AG08396 (cell line): Measurements from ENCODE around the gene ISLR.

Experiments used
- DNase-seq: peaks from one replicate; pipeline ENCODE4 v3.0.0; 2012; ENCODE audit warnings: low spot score, mixed read lengths

Gene ISLR

DNA sequence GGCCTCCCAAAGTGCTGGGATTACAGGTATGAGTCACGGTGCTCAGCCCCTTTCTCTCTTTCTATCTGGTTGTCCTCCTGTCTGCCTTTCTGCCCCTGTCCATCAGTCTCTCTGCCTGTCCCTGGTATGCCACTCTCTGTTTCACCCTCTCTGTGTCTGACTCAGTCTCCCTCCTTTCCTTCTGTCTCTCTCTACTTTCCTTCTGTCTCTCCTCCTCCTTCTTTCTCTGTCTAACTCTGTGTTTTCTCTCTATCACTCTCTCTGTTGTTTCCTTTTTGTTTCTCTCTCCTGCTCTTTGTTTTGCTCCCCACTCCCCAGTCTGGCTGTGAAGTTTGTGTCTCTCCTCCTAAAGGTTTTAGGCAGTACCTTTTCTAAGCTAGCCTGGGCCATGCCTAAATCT lies 38.1 kb downstream of the ISLR start:
- no peak for DNase-seq

DNA sequence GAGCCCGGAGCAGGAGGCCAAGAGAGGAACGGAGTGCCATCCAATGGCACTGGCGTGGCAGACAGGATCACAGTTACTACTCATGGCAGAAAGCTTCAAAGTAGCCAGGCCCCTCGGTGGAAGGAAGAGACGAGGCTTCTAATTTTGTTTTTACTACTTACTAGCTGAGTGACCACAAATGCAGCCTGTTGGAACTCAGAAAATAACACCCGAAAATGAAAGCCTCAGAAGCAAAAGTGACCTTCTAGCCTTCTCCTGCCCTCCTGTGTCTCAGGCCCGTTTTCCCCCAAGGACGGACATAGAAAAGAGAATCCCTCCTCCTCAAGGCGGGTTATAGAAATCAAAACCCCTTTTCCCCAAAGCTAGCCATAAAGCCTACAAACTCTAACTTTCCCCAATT lies 39.0 kb downstream of the ISLR start:
- DNase-seq = no peak

DNA sequence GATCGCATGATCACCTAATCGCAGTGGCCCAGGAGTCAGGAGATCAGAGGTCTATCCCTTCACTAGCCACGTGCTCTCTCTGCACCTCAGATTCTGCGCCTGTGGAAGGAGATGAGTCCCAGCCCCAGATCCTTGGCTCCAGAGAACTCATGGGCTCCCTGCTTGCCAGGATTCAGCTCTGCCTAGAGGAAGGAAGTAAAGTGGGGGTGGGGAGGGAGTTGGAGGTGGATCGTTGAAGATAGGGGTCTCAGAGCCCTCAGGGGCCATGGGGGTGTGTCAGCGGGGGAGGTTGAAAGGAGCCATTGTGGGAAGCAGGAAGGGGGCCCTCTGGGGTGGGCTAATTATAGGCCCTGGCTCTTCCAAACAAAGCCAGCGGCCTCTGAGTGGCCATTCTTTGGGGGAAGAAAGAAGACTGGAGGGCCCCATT lies 40.4 kb downstream of the ISLR start:
- DNase-seq = no peak

DNA sequence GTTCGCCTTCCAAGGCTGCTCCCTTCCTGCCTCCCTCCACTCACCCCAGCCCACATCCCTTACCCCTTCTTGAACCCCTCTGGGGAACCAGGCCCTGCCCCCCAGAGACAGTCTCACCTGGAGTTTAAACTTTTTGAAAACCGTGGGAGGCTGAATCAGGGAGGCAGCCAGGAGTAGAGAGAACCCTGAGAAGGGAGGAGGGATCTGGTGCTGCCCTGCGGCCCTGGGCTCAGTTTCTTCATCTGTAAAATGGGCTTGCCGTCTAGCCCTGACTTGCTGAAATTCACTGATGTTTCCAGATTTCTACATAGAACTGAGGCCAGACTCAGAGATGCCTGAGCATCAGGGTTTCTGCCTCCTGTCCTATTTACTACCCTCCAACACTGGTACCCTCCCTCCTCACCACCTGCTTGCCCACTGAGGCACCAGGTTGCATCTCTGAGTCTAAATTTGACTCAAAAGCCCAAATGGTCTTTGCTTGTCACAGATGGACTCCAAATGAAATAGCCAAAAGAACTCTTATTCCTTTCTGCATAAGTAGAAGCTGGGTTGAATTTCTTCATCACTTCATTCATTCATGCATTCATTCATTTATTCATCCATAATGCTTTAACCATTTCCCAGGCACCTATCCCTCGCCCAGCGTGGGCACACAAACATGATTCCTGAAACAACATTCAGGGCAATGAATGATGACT lies 41.0 kb downstream of the ISLR start:
- no peak for DNase-seq

DNA sequence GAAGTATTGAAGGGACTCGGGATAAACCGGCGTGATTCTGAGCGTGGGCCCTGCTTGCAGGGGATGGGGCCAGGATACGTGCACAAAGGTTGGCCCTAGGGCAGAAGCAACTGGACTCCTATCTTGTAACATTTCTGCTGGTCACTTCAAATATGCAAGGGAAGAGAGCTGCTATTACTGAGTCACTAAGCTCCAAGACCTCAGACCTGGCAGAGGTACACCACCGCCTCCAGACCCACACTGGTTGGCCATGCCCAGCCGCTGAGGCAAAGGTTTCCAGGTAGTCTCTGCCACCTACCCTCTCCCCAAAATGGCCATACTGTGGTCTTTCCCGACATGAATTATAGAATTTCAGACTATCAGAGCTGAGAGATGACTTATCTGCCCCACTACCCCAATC lies 42.4 kb downstream of the ISLR start:
- DNase-seq = no peak

DNA sequence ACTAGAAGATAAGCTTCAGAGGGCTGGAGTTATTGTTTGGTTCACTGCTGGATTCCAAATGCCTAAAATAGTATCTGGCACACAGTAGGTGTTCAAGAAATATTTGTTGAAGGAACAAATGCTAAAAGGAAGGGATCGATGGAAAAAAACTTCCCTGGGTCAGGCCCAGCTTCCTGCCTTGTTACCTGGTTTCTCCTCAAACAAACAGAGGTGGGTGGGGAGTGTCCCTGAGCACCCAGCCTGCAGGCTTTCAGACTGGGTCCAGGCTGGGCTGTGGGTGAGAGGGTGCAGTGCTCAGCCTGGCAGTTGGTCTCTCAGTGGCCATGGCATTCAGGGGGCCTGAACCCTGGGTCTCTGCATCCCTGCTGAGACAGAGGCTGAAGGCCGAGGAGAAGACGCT lies 43.4 kb downstream of the ISLR start:
- DNase-seq = no peak

DNA sequence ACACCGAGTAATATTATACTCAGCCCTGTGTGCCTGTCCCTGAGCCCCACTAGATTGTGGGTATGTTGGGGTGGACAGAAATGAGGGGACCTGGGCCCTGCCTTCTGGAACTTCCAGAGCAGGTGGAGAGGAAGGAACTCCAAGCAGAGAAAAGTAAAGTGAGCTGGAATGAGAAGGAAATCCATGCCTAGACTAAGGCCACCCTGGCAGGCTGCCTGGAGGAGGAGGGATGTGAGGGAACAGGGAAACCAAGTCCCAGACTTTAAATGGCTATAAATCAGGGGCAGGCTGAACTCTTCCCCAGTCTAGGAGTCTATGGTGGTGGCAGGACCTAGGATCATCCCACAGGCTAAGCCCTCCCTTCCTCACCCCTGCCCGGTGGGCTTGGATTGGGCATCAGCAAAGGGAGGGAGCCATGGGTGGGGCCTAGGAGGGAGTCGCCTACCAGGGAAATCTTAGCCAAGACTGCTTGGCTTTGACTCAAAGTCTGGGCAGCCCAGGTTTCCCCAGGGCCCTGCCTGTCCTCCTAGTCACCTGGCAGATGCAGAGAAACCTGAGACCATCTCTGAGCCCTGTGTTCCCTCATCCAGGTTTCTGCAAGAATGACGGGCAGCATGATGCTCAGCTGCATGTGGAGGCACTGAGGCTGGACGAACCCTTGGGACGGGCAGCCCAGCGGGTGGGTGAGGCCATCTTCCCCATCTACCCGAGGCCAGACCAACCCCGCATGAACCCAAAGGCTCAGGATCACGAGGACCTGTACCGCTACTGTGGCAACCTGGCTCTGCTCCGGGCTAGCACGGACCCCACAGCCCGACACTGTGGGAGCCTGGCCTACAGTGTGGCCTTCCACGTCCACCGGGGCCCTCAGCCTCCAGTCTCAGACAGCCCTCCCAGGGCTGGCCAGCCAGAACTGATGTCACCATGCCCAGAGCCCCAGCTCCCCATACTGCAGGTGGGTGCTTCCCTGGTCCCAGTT lies 44.7 kb downstream of the ISLR start:
- DNase-seq = no peak

DNA sequence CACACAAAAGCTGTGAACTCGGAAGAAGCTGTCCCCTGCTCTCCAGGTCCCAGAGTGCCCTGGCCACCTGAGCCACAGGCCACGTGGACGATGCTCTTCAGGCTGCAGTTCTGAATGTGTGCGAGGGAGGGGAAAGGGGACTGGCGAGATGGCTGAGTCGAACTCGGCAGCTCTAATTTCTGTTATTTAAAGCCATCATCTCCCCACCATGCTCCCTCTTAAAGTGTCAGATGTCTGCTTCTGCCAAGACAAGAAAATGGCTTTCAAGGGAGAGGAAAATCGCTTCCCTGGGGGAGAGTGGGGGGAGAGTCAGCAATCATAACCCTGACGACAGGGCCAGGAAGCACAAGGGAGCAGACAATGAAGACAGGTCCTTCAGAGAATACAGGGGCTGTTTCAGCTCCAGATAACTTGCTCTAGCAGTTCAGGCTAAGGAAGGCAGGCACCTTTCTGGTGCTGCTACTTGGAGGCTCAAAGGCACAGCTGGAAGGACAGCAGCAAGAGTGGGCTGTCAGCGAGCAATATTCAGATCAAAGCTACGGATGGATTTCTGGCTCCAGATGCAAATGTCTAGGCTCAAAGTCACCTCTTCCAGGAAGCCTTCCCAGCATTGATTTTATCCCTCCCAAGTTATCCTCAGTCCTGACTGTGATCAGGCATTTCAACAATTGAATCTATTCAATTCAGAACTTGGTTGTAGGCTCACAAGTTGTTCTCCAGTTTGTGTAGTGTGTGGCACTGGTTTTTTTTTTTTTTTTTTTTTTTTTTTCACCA lies 47.2 kb downstream of the ISLR start:
- DNase-seq = no peak

DNA sequence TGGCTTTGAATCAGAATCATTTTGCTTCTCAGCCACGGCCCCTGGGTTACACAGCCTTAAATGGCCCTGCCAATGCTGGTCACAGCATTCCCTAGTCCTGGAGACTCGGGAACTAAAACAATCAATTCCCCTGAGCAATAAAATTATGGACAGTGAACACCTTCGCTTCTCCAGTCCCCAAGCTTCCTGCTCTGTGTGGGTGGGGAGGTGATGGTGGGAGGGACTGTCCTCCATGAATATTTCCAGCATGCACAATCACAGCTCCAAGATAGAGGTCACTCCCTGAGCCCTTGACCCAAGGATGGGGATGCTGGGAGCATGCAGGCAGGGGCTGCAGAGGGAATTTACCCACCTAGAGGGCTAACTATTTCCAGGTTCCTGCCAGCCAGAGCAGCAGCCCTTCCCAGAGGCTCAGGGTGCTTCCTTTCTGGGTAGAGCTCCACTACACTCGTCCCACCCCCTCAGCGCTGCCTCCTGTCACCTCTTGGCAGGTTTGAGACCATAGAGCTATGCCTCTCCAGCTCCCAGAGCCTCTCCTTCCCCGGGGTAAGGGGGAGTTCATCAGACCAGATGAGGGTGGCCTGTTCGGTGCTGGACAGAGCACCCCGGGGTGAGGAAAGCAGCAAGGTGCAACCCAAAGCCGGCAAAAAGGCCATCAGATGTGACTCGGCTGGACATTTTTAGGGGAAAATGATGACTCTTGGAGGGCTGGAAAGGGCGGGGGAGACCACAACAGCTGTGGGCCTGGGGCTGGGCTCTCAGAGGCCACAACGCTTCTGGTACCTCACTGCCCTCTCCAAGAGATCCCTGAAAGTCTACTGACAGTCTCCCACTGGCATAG lies 48.1 kb downstream of the ISLR start:
- no peak for DNase-seq

DNA sequence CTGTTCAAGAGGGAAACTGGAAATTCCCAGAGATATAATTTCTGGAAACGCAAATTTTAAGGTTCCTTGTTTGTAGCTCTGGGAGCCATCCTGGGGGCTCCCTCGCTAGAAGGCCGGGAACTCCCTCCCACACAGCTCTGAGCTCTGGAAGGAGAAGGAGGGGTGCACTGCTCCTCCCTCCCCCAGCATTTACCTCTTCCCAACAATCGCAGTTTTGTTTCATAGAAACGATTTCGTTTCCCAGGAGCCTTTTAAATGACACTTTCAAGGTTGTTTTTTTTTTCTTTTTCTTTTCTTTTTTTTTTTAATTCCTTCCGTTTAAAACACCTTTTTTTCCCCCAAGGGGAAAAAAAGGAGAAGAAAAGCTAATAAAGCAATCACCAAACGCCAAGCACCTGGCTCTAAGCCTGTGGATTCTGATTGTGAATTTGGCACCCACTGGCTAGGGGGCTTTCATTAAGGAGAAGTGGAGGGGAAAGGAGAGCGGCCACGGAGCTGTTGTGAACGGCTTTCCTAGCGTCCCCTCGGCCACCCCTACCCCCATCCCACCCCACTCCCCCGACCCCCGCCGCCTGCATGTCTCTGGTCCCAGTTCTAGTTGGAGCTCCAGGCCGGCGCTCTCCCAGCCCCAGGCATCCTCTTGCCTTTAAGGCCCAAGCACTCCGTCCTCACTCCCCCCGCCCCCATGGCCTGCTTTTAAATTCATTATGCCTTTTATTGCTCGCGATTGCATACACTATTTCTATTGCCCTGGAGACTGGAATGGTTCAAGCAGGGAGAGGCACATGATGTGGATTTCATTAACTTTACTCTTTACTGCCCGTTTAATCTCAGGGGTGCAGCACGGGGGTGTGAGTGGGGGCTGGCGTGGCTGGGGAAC lies 49.0 kb downstream of the ISLR start:
- DNase-seq = no peak

DNA sequence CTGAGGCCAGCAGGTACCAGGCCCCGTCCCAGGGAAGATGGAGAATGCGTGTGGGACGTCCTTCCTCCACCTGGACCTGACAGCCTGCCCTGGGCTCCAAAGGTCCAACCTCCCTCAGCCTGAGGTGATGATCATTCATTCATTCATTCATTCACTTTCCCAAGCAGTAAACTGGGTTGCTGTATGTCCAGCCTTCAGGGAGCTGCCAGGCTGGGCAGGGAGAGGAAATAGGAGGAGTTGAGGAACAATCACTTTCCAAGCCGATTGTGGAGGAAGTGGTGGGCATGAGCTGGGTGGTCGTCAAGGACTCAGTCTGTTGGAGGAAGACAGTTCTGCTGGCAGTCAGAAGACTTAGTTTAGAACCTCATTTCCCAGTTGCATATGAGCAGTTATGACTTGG lies 52.4 kb downstream of the ISLR start:
- DNase-seq = no peak
